GM21390 (cell line): ENCODE measurements around the gene CTTNBP2NL.

Experiments
- ATAC-seq: cut with Tn5 transposase; IDR thresholded peaks from one replicate; pipeline ENCODE4 v1.9.1; 2021; ENCODE audit not compliant: unreplicated experiment

Gene CTTNBP2NL

DNA sequence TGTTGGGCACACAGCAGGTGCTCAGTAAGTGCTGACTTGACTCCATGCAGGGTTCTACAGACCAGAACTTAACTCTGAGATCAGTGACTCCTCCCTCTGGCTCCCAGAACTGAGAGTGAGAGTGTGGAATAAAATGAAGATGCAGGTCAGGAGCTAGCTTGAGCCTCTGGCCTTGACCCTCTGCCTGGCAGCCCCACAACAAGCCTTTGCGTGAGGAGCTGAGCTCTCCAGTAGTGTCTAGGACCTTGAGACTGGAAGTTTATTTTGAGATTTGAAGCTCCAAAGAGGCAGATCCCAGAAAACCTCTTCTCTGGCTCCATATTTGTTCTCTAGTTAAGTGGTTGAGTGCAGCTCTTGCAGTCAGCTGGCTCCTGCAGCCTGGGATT lies 109.4 kb downstream of the CTTNBP2NL start:
- ATAC-seq: no peak

DNA sequence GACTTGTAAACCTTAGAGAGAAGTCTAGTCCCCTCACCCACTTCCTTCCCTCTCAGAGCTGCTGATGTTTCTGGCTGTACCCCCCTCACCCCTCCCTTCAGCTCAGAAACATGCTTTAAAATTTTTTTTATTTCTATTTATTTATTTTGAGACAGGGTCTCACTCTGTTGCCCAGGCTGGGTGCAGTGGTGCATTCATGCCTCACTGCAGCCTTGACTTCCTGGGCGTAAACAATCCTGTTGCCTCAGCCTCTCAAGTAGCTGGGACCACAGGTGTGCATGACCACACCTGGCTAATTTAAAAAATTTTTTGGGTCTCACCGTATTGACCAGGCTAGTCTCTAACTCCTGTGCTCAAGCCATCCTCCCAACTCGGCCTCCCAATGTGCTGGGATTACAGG lies 109.9 kb downstream of the CTTNBP2NL start:
- no peak for ATAC-seq

DNA sequence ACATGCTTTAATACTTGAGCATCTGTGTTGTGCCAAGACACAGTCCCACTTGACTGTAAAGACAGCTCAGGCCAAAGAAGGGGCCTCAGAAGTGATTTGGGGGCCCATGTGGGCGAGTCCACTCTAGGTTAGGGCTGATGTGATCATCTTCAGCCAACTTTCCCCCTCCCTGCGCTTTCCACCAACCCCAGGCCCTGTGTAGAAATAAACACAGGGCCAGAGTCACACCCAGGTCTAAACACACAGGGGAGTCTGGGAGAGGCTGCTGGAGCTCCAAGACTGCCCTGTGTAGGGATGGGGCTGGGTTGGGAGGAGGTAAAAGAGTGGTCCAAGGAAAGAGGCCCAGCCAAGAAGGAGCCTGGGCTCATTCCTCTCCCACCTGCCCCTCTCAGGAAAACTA lies 110.3 kb downstream of the CTTNBP2NL start:
- no peak for ATAC-seq

DNA sequence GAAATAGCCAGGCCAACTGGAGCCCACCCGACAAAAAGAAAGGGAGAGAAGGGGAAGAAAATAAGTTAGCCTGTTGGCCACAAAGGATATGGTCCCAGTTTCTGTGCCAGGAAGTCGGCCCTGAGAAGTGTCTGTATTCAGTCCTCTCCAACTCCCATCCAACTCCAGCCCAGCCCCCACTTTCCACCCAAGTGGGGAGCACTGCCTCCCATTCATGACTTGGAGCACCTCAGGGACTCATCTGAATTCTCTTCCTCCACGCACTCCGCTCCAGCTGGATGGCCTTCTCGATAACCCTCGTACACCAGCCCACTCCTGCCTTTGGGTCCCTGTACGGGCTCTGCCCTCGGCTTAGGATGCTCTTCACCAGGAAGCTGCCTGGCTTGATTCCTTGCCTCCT lies 110.7 kb downstream of the CTTNBP2NL start:
- no peak for ATAC-seq

DNA sequence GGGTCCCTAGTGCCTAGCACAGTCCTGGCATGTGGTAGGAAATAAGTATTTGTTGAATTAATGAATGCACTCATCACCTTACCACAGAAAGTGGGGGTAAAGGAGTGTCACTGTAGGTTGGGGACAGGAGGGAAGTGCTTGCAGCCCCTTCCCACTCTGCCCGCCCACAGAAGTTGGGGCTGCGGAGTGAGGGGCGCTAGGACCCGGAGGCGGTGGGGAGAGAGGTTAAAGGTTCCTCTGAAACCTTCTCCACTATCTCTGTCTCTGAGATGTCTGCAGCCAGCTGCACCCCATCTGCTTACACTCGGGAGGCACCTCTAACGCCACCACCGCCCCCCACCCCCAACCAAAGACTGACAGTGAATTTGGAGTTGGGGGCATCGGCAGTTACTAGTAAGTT lies 111.3 kb downstream of the CTTNBP2NL start:
- no peak for ATAC-seq

DNA sequence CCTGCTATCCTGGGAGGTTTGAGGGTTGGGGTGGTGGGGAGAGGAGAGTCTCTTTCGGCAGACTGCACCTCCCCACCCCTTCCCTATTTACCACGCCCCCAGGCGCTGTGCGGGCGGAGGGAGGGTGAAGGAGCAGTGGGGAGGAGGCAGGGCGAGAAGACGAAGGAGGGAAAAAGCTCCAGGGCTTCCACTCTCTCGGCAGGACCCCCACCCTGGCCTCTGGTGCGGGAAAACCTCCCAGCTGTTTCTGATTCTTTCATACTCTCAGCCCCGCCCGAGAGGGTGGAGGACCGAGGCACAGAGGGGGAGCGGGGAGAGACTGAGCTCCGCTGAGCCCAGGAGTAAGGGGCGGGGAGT lies 111.9 kb downstream of the CTTNBP2NL start:
- ATAC-seq: no peak

DNA sequence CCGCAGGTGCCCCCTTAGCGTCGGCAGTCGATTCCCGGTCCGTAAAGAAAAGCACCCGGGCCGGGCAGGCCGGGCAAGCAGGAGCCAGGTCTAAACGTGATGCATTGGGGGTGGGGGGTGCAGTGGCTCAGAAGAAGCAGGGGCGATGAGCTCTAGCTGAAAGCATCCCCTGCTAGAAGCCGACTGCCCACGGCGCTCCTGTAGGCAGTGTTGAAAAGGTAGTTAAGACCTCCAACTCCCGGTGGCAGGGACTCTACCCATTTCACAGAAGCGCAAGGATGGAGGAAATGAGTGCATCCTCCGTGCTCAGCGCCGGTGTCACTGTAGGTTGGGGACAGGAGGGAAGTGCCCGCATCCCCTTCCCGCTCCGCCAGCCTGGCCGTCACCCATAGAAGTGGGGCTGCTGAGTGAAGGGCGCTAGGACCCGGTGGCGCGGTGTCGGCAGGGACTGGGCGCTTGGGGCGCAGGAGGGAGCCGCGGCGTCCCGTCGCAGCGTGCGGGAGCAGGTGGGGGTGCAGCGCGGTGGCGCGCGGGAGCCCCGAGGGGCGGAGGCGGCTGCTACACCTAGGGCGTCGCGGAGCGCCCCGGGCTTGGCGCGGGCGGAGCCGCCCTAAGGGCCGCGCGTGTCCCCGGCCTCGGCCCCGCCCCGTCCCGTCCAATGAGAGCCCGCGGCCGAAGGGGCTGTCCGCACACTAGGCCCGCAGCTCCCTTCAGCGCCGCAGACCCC lies 112.4 kb downstream of the CTTNBP2NL start, which contains the start of gene WNT2B:
WNT2B (plus strand) TSS at position 688 of the 727 bp plus-strand sequence. CDS start 298 bp downstream, outside the sequence.
- no peak for ATAC-seq

DNA sequence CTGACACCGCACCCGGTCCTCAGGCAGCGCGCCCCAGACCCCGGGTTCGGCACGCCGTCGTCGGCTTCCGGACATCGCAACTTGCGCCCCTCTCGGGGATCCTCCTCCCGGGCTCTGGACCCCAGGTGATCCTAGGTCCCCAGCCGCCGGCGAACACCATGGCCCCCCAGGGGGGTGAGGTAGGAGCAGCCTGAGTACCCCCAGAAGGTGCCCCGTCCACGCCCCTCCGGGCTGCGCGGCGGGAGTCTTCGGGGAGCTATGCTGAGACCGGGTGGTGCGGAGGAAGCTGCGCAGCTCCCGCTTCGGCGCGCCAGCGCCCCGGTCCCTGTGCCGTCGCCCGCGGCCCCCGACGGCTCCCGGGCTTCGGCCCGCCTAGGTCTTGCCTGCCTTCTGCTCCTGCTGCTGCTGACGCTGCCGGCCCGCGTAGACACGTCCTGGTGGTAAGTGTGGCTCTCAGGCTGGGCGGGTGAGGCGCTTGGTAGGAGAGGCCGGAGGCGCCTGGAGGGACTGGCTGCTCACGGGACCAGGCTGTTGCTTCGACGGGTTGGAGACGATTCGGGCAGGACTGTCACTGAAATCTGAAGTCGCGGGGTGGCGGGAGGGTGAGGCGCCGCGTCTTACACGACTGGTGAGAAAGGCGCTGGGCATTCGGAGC lies 113.1 kb downstream of the CTTNBP2NL start:
- no peak for ATAC-seq

DNA sequence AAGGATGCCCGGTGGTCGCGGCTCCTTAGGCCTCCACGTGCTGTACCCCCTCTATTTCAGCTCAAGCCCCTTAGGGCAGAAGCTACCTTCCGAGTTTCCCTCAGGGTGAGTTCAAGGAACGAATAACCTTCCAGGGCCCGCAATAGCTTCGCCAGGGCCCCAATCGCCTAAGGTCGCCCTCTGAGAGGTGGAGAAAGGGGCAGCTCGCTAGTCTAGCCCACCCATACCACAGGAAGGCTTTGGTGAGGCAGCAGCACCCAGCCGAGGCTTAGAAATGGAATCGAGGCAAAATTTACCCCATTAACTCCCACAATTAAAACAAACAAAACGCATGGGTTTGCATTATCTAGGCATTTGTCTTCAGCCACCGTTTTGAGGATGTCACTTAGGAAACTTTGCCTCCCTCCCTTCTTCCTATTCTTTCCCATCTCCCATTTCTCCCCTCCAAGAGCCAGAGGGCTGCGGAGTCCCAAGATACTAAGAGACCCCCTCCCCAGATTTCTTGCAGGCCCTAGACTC lies 113.7 kb downstream of the CTTNBP2NL start:
- no peak for ATAC-seq

DNA sequence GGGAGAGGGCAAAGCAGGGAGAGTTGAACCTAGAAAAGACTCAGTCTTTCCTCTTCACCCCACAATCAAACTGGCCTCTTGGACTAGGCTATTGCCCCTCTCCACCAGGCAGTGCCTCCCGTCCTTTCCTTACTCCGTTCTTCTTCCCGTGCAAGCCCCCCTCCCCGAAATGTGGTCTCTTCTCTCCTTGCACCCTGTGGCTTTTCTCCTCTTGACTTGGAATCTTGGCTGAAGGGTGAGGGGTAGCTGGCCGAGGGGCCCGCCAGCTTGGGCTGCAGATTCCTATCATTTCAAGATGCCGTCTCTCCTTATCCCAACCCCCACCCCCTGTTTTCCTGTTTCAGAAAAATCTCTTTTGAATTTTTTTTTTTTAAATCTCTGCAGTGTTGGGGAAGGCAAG lies 114.3 kb downstream of the CTTNBP2NL start:
- ATAC-seq: no peak
